IMR-90 (cell line): ENCODE results near the gene ATPAF1.

Source experiments
- BHLHE40 ChIP-seq: fragments of 150-350 bp; IDR thresholded peaks from 2 replicates; pipeline ENCODE4 v1.6.1; 2016; ENCODE audit warnings: mild to moderate bottlenecking, low read depth, low read length
- CEBPB ChIP-seq: IDR thresholded peaks from 2 replicates; pipeline ENCODE4 v1.6.1; 2012; ENCODE audit warnings: low read depth, low read length, improper control_type of control experiment
- CTCF ChIP-seq: conservative IDR thresholded peaks from 2 replicates; pipeline ENCODE4 v1.5.1; 2012; ENCODE audit warnings: mild to moderate bottlenecking, low read depth, low read length, improper control_type of control experiment
- FOS ChIP-seq: fragments of 150-350 bp; IDR thresholded peaks from 2 replicates; pipeline ENCODE4 v1.6.1; 2016; ENCODE audit warnings: low read depth, low read length
- MAFK ChIP-seq: IDR thresholded peaks from 2 replicates; pipeline ENCODE4 v1.6.1; 2012; ENCODE audit warnings: low read depth, low read length, improper control_type of control experiment
- MXI1 ChIP-seq: IDR thresholded peaks from 2 replicates; pipeline ENCODE4 v1.6.1; 2012; ENCODE audit warnings: low read depth, mild to moderate bottlenecking, low read length, moderate library complexity, borderline replicate concordance
- NFE2L2 ChIP-seq: fragments of 150-350 bp; IDR thresholded peaks from 2 replicates; pipeline ENCODE4 v1.6.1; 2016; ENCODE audit warnings: low read depth, mild to moderate bottlenecking, low read length
- POLR2A ChIP-seq: IDR thresholded peaks from 2 replicates; pipeline ENCODE4 v1.6.1; 2012; ENCODE audit warnings: mild to moderate bottlenecking, low read depth, low read length
- RAD21 ChIP-seq: IDR thresholded peaks from 2 replicates; pipeline ENCODE4 v1.6.1; 2012; ENCODE audit warnings: low read length, improper control_type of control experiment
- RCOR1 ChIP-seq: IDR thresholded peaks from 2 replicates; pipeline ENCODE4 v1.6.1; 2012; ENCODE audit warnings: mild to moderate bottlenecking, low read length, improper control_type of control experiment; ENCODE audit not compliant: insufficient replicate concordance
- RFX5 ChIP-seq: IDR thresholded peaks from 2 replicates; pipeline ENCODE4 v1.8.0; 2012; ENCODE audit warnings: low read depth, mild to moderate bottlenecking, low read length, moderate library complexity
- SMC3 ChIP-seq: fragments of 150-350 bp; IDR thresholded peaks from 2 replicates; pipeline ENCODE4 v1.6.1; 2016; ENCODE audit warnings: low read depth, mild to moderate bottlenecking, antibody characterized with exemption, low read length, moderate library complexity
- USF2 ChIP-seq: fragments of 150-350 bp; IDR thresholded peaks from 2 replicates; pipeline ENCODE4 v1.6.1; 2017; ENCODE audit warnings: mild to moderate bottlenecking, antibody characterized with exemption, low read length, low read depth

GRCh38 chr1:46646331-46646730 lies 21.8 kb downstream of the ATPAF1 start:
- TF ChIP-seq BHLHE40 (no peak), CTCF (no peak), RCOR1 (no peak), RAD21 (no peak), POLR2A (no peak), CEBPB (no peak), MXI1 (no peak), NFE2L2 (no peak), FOS (no peak), MAFK (no peak), USF2 (no peak), SMC3 (no peak), RFX5 (no peak)
